ENCODE results near the gene KCNA4.
A peak's percentile ranks its signal among the peaks of the same experiment; 100 is the strongest.

KCNA4 gene

GRCh38 chr11:30012346-30012745 lies 4.5 kb downstream of the KCNA4 start:
- Histone ChIP-seq H3K23ac (ENCODE audit: low read depth, low read length, poor library complexity) (no peak overlapping the region), H2BK120ac (ENCODE audit: low read depth, low read length) (no peak overlapping the region), H4K91ac (ENCODE audit: low read depth, low read length, poor library complexity) (no peak overlapping the region), H3K4me3 (ENCODE audit: low read length in 2 of 2) (no peak overlapping the region), H3K4me1 (ENCODE audit: control insufficient read depth in 2 of 2, insufficient read depth in 1 of 2, low read depth in 1 of 2, low read length in 2 of 2) (peaks cover 0 to under 1% of the 10 kb centered on the region in 2 donors), H3K18ac (ENCODE audit: low read length) (peak overlapping the region; percentile 60), H3K9me3 (replicated peaks in 1 of 2; ENCODE audit: control insufficient read depth in 2 of 2, insufficient read depth in 1 of 2, low read depth in 1 of 2, low read length in 2 of 2) (no peaks in the 10 kb centered on the region), H3K9ac (ENCODE audit: low read depth, low read length, poor library complexity) (no peak overlapping the region), H3K27me3 (ENCODE audit: control insufficient read depth in 3 of 3, insufficient read depth in 3 of 3, low read depth in 1 of 3, low read length in 3 of 3) (peaks cover 0 to 35% (median 12%) of the 10 kb centered on the region in 3 experiments), H3K4ac (ENCODE audit: low read length) (no peak overlapping the region), H3K4me2 (ENCODE audit: insufficient read depth, low read length, poor library complexity, severe bottlenecking) (no peak overlapping the region), H2BK12ac (ENCODE audit: low read length) (no peak overlapping the region), H4K8ac (ENCODE audit: low read depth, low read length) (no peak overlapping the region), H3K36me3 (replicated peaks in 1 of 2; ENCODE audit: control insufficient read depth in 2 of 2, insufficient read depth in 2 of 2, low read length in 2 of 2) (no peaks in the 10 kb centered on the region), H3K79me1 (ENCODE audit: low read depth, low read length) (no peaks in the 10 kb centered on the region), H2AFZ (ENCODE audit: low read length) (no peak overlapping the region), H2BK15ac (ENCODE audit: low read length) (no peak overlapping the region), H2AK5ac (ENCODE audit: low read depth, low read length) (no peak overlapping the region), H2BK5ac (ENCODE audit: low read length) (no peak overlapping the region), H3K27ac (replicated peaks; ENCODE audit: low read length) (no peak overlapping the region), H3K14ac (ENCODE audit: low read length) (no peak overlapping the region)
- WGBS, 2 donors (ENCODE audit: extremely low coverage in 2 of 2, insufficient read length in 2 of 2, insufficient replicate concordance in 1 of 2): no CpG with 5 or more reads among the region's 15 CpGs
- no peak for DNase-seq (ENCODE audit: low spot score)

- no peaks in the 10 kb centered on the region for H3K9me3 ChIP-seq (replicated peaks in 1 of 2; ENCODE audit: control insufficient read depth in 2 of 2, insufficient read depth in 1 of 2, low read depth in 1 of 2, low read length in 2 of 2)
- H2AFZ ChIP-seq (ENCODE audit: low read length): no peak overlapping the region
- no peak overlapping the region for H3K9ac ChIP-seq (ENCODE audit: low read depth, low read length, poor library complexity)
Observed at GRCh38 chr11:30009060-30009459, 7.8 kb downstream of the KCNA4 start.

GRCh38 chr11:30006876-30007275 lies 10.0 kb downstream of the KCNA4 start:
- H3K4me3 ChIP-seq (ENCODE audit: low read length in 2 of 2): no peak overlapping the region
- no peak overlapping the region for H3K9ac ChIP-seq (ENCODE audit: low read depth, low read length, poor library complexity)
- no peak for DNase-seq (ENCODE audit: low spot score)
- H3K9me3 ChIP-seq (replicated peaks in 1 of 2; ENCODE audit: control insufficient read depth in 2 of 2, insufficient read depth in 1 of 2, low read depth in 1 of 2, low read length in 2 of 2): no peaks in the 10 kb centered on the region
- no peak overlapping the region for H3K23ac ChIP-seq (ENCODE audit: low read depth, low read length, poor library complexity)
- H2BK12ac ChIP-seq (ENCODE audit: low read length): no peak overlapping the region
- H3K4me1 ChIP-seq (ENCODE audit: control insufficient read depth in 2 of 2, insufficient read depth in 1 of 2, low read depth in 1 of 2, low read length in 2 of 2): peaks cover 0 to 3% of the 10 kb centered on the region in 2 donors
- no peak overlapping the region for H4K91ac ChIP-seq (ENCODE audit: low read depth, low read length, poor library complexity)
- H3K27ac ChIP-seq (replicated peaks; ENCODE audit: low read length): no peak overlapping the region
- WGBS, 2 donors (ENCODE audit: extremely low coverage in 2 of 2, insufficient read length in 2 of 2, insufficient replicate concordance in 1 of 2): no CpG with 5 or more reads among the region's 4 CpGs
- peaks cover 0 to 4% (median 0%) of the 10 kb centered on the region in 3 experiments for H3K27me3 ChIP-seq (ENCODE audit: control insufficient read depth in 3 of 3, insufficient read depth in 3 of 3, low read depth in 1 of 3, low read length in 3 of 3)
- H2BK5ac ChIP-seq (ENCODE audit: low read length): no peak overlapping the region
- no peak overlapping the region for H4K8ac ChIP-seq (ENCODE audit: low read depth, low read length)
- no peak overlapping the region for H3K4me2 ChIP-seq (ENCODE audit: insufficient read depth, low read length, poor library complexity, severe bottlenecking)
- H2AFZ ChIP-seq (ENCODE audit: low read length): no peak overlapping the region
- no peaks in the 10 kb centered on the region for H3K79me1 ChIP-seq (ENCODE audit: low read depth, low read length)
- no peak overlapping the region for H3K18ac ChIP-seq (ENCODE audit: low read length)
- no peak overlapping the region for H3K4ac ChIP-seq (ENCODE audit: low read length)
- no peaks in the 10 kb centered on the region for H3K36me3 ChIP-seq (replicated peaks in 1 of 2; ENCODE audit: control insufficient read depth in 2 of 2, insufficient read depth in 2 of 2, low read length in 2 of 2)
- H2AK5ac ChIP-seq (ENCODE audit: low read depth, low read length): no peak overlapping the region
- no peak overlapping the region for H2BK15ac ChIP-seq (ENCODE audit: low read length)
- no peak overlapping the region for H2BK120ac ChIP-seq (ENCODE audit: low read depth, low read length)
- no peak overlapping the region for H3K14ac ChIP-seq (ENCODE audit: low read length)

More at GRCh38 chr11:30009060-30009459, 7.8 kb downstream of the KCNA4 start:
- Histone ChIP-seq H3K18ac (ENCODE audit: low read length) (no peak overlapping the region), H3K4me2 (ENCODE audit: insufficient read depth, low read length, poor library complexity, severe bottlenecking) (no peak overlapping the region), H4K91ac (ENCODE audit: low read depth, low read length, poor library complexity) (no peak overlapping the region), H3K23ac (ENCODE audit: low read depth, low read length, poor library complexity) (no peak overlapping the region), H3K4me3 (ENCODE audit: low read length in 2 of 2) (no peak overlapping the region), H3K14ac (ENCODE audit: low read length) (no peak overlapping the region), H3K79me1 (ENCODE audit: low read depth, low read length) (no peaks in the 10 kb centered on the region), H2AK5ac (ENCODE audit: low read depth, low read length) (no peak overlapping the region), H2BK12ac (ENCODE audit: low read length) (no peak overlapping the region), H2BK15ac (ENCODE audit: low read length) (no peak overlapping the region), H3K4me1 (ENCODE audit: control insufficient read depth in 2 of 2, insufficient read depth in 1 of 2, low read depth in 1 of 2, low read length in 2 of 2) (peaks cover 0 to 3% of the 10 kb centered on the region in 2 donors), H2BK5ac (ENCODE audit: low read length) (no peak overlapping the region), H2BK120ac (ENCODE audit: low read depth, low read length) (no peak overlapping the region), H3K27me3 (ENCODE audit: control insufficient read depth in 3 of 3, insufficient read depth in 3 of 3, low read depth in 1 of 3, low read length in 3 of 3) (peaks cover 0 to 2% (median under 1%) of the 10 kb centered on the region in 3 experiments), H4K8ac (ENCODE audit: low read depth, low read length) (no peak overlapping the region), H3K4ac (ENCODE audit: low read length) (no peak overlapping the region), H3K36me3 (replicated peaks in 1 of 2; ENCODE audit: control insufficient read depth in 2 of 2, insufficient read depth in 2 of 2, low read length in 2 of 2) (no peaks in the 10 kb centered on the region), H3K27ac (replicated peaks; ENCODE audit: low read length) (no peak overlapping the region)
- no CpG with 5 or more reads among the region's 3 CpGs for WGBS, 2 donors (ENCODE audit: extremely low coverage in 2 of 2, insufficient read length in 2 of 2, insufficient replicate concordance in 1 of 2)
- DNase-seq (ENCODE audit: low spot score): no peak

- Histone ChIP-seq H3K4ac (ENCODE audit: low read length) (no peak overlapping the region), H3K9me3 (replicated peaks in 1 of 2; ENCODE audit: control insufficient read depth in 2 of 2, insufficient read depth in 1 of 2, low read depth in 1 of 2, low read length in 2 of 2) (no peaks in the 10 kb centered on the region), H2BK5ac (ENCODE audit: low read length) (no peak overlapping the region), H3K79me1 (ENCODE audit: low read depth, low read length) (no peaks in the 10 kb centered on the region), H2BK12ac (ENCODE audit: low read length) (no peak overlapping the region), H2BK15ac (ENCODE audit: low read length) (no peak overlapping the region), H3K4me3 (ENCODE audit: low read length in 2 of 2) (no peak overlapping the region), H3K4me2 (ENCODE audit: insufficient read depth, low read length, poor library complexity, severe bottlenecking) (no peak overlapping the region), H2AK5ac (ENCODE audit: low read depth, low read length) (no peak overlapping the region), H4K91ac (ENCODE audit: low read depth, low read length, poor library complexity) (no peak overlapping the region), H2AFZ (ENCODE audit: low read length) (no peak overlapping the region), H3K14ac (ENCODE audit: low read length) (no peak overlapping the region), H3K36me3 (replicated peaks in 1 of 2; ENCODE audit: control insufficient read depth in 2 of 2, insufficient read depth in 2 of 2, low read length in 2 of 2) (no peaks in the 10 kb centered on the region), H3K9ac (ENCODE audit: low read depth, low read length, poor library complexity) (no peak overlapping the region), H3K23ac (ENCODE audit: low read depth, low read length, poor library complexity) (no peak overlapping the region), H3K4me1 (ENCODE audit: control insufficient read depth in 2 of 2, insufficient read depth in 1 of 2, low read depth in 1 of 2, low read length in 2 of 2) (peaks cover 0 to 4% of the 10 kb centered on the region in 2 donors), H3K27ac (replicated peaks; ENCODE audit: low read length) (no peak overlapping the region), H3K18ac (ENCODE audit: low read length) (no peak overlapping the region), H2BK120ac (ENCODE audit: low read depth, low read length) (no peak overlapping the region), H4K8ac (ENCODE audit: low read depth, low read length) (no peak overlapping the region), H3K27me3 (ENCODE audit: control insufficient read depth in 3 of 3, insufficient read depth in 3 of 3, low read depth in 1 of 3, low read length in 3 of 3) (peaks cover 0 to 4% (median 0%) of the 10 kb centered on the region in 3 experiments)
- WGBS, 2 donors (ENCODE audit: extremely low coverage in 2 of 2, insufficient read length in 2 of 2, insufficient replicate concordance in 1 of 2): no CpG with 5 or more reads among the region's 4 CpGs
- no peak for DNase-seq (ENCODE audit: low spot score)
Observed at GRCh38 chr11:30002157-30002785, 14.6 kb downstream of the KCNA4 start.
